ENCODE results near the gene BSG. TPM values are rescaled to one million over a fixed set of nuclear protein-coding genes. Genes with fewer than 3 reads are reported as not detected.

BSG gene
- total and polyA plus RNA-seq, 9 of the 15 experiments (the other 6 are each of a cell fraction or from before 2014, with no cell fraction given), result 4.6 to 495 (median 187) TPM

GRCh38 chr19:531009-531752 is 41.2 kb upstream of the BSG start (continued):
- no peak for TF ChIP-seq THRA (IDR thresholded peaks at IDR 0.05)

- H3K27ac ChIP-seq (ENCODE audit: extremely low read depth, low read depth, low read length), result peak within 1 kb of the TSS; percentile 90
- ATAC-seq (peak; percentile 14), FAIRE-seq (no peak), DNase-seq (ENCODE audit: extremely low read depth in 1 of 4, low spot score in 3 of 4) (peak in 2 of 4 experiments; percentile 61 to 63)
- H3K9me3 ChIP-seq (replicated peaks; ENCODE audit: control insufficient read depth, insufficient read depth, low read depth, low read length), result peaks cover 4% of the 10 kb centered on the region
- under 1% methylated on average over 18 of the region's 84 CpGs for WGBS (ENCODE audit: insufficient coverage, low coverage, missing lambda C conversion rate)
- H3K4me2 ChIP-seq (ENCODE audit: insufficient read depth, low read length), result peak within 1 kb of the TSS; percentile 86
- in situ Hi-C loops (cut with MboI) (no loop called here), intact Hi-C loops (cut with micrococcal nuclease) (loop anchor here (10.0 kb wide), 1 partner anchor 53 kb away; the partner anchor contains the start of gene HCN2)
- CTCF ChIA-PET (ENCODE audit: low intra/inter-chr PET ratio), result no interaction called here
- H3K4me1 ChIP-seq (replicated peaks in 1 of 2; ENCODE audit: control insufficient read depth in 2 of 2, insufficient read depth in 2 of 2, low read length in 2 of 2), result peaks cover 9 to 82% of the 10 kb centered on the region in 2 experiments; a peak in 4 of 5 replicates
- peak within 1 kb of the TSS; percentile 97 for H2AFZ ChIP-seq (ENCODE audit: low read depth, low read length)
- H3K9ac ChIP-seq (ENCODE audit: insufficient read depth in 1 of 2, low read depth in 2 of 2, low read length in 2 of 2), result peak within 1 kb of the TSS; percentile 83 to 99
- POLR2A ChIA-PET, result interaction anchor here (0.6 to 2.8 kb wide), 14 partner anchors 9 to 1784 kb away, joined by 3 to 12 read pairs (median 6); partner anchors contain the start of gene BSG
- peaks cover 49% of the 10 kb centered on the region for H3K79me2 ChIP-seq (ENCODE audit: control insufficient read depth, insufficient read depth, low read length)
- no TSS peak for BruUV-seq (replicated peaks)
- H3K27me3 ChIP-seq (ENCODE audit: control insufficient read depth in 2 of 2, insufficient read depth in 2 of 2, low read length in 2 of 2), result no peaks in the 10 kb centered on the region
- H4K20me1 ChIP-seq (replicated peaks; ENCODE audit: control insufficient read depth, insufficient read depth, low read length), result peaks cover 16% of the 10 kb centered on the region
- peaks cover 6% of the 10 kb centered on the region for H3K9me1 ChIP-seq (ENCODE audit: control insufficient read depth, insufficient read depth, low read length)
- peak within 1 kb of the TSS; percentile 97 for H3K4me3 ChIP-seq
- H3K36me3 ChIP-seq (ENCODE audit: control insufficient read depth, insufficient read depth, low read length), result peaks cover 36% of the 10 kb centered on the region; the same call in 1 of the 3 replicates
- TF ChIP-seq RB1 (IDR thresholded peaks at IDR 0.05; ENCODE audit: low read depth) (peak; percentile 45), CREM (IDR thresholded peaks at IDR 0.05; ENCODE audit: low read depth) (no peak), GABPA (tag; conservative IDR thresholded peaks at IDR 0.05; ENCODE audit: low read depth) (no peak), ETS2 (tag; IDR thresholded peaks at IDR 0.05; ENCODE audit: borderline replicate concordance, poor library complexity, severe bottlenecking) (no peak), YBX1 (IDR thresholded peaks at IDR 0.05) (no peak), WHSC1 (IDR thresholded peaks at IDR 0.05; ENCODE audit: low read length) (no peak), ZNF79 (CRISPR knock-in tag; IDR thresholded peaks at IDR 0.05; ENCODE audit: low read depth) (no peak), RNF2 (IDR thresholded peaks at IDR 0.05) (no peak), SRSF1 (IDR thresholded peaks at IDR 0.05; ENCODE audit: low read depth, low read length) (no peak), IRF1 (CRISPR knock-in tag; IDR thresholded peaks at IDR 0.05; ENCODE audit: borderline replicate concordance) (no peak), GATAD2B (IDR thresholded peaks at IDR 0.05; ENCODE audit: borderline replicate concordance) (peak; percentile 52), SNAPC5 (CRISPR knock-in tag; IDR thresholded peaks at IDR 0.05) (no peak), ZBTB5 (IDR thresholded peaks at IDR 0.05) (no peak)
These were observed 40.4 kb upstream of the BSG start, which contains the start of gene CDC34 for GRCh38 chr19:531753-532560. CDC34 (plus strand) TSS chr19:531760; CDS start chr19:531932, 172 bp downstream.
